ENCODE results near the gene SPDYE1.
"Not testable (repeated sequence)": the region's sequence is repeated elsewhere in the genome, so short reads cannot be mapped to it uniquely, and the experiment has no call there.

SPDYE1 gene, protein sequence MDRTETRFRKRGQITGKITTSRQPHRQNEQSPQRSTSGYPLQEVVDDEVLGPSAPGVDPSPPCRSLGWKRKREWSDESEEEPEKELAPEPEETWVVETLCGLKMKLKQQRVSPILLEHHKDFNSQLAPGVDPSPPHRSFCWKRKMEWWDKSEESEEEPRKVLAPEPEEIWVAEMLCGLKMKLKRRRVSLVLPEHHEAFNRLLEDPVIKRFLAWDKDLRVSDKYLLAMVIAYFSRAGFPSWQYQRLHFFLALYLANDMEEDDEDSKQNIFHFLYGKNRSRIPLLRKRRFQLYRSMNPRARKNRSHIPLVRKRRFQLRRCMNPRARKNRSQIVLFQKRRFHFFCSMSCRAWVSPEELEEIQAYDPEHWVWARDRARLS

DNA sequence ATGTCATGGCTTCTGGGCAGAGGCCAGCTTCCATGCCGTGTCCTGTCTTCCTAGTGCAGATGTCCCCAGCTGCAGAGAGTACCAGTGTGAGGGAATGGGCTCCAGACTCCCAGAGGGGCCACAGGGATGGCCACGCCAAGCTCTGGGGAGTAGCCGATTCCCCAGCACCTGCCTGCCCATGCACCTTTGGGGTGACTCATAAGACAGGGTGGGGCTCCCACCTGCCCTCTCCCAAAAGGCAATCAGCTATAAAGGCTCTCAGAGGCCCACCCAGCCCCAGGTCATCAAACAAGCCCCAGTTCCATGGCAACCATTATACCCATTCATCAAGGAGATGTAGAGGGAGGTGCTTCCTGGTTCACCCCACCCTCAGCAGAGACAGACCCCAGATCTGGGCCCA is at the start of gene SPDYE1:
TSS of gene SPDYE1 (plus strand) at position 366 of the 400 bp plus-strand sequence. CDS start 2,053 bp downstream, outside the sequence.
- not testable (repeated sequence) for DNase-seq (ENCODE audit: low spot score)

DNA sequence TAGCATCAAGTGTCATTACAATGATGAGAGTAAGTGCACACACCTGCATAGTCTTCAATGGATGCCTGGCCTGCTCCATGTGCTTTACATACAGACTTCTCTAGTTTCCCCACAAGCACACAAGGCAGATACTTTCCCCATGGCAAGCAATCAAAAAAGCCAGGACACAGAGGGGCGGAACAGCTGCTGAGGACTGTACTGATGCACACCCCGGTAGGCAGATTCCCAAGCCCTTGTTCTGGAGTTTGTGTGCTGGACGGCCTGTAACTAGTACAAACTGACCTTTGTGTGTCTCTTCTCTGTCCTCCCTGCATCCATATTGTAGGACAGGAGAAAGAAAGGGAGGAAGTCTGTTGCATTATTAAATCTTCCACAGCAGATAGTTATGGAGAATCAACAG is 45.7 kb upstream of the SPDYE1 start:
- no peak for DNase-seq (ENCODE audit: low spot score)

DNA sequence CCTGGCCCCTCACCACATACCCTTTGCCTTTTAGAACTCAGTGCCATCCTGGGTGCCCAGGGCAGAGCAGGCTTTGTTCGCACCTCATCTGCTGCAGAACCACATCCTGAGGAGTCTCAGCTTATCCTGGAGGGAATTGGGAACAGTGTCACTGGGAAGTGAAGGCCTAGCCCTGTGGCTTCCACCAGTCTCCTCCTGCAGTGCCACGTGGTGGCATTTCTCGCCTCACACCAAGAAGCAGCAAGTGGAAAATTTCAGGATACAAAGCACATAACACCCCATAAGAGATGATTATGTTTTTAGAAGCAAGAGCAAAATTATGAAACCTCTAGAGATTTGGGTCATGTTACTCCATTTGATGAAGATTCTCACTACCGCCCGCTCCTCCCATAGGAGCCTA is 44.6 kb upstream of the SPDYE1 start:
- DNase-seq (ENCODE audit: low spot score), result no peak

DNA sequence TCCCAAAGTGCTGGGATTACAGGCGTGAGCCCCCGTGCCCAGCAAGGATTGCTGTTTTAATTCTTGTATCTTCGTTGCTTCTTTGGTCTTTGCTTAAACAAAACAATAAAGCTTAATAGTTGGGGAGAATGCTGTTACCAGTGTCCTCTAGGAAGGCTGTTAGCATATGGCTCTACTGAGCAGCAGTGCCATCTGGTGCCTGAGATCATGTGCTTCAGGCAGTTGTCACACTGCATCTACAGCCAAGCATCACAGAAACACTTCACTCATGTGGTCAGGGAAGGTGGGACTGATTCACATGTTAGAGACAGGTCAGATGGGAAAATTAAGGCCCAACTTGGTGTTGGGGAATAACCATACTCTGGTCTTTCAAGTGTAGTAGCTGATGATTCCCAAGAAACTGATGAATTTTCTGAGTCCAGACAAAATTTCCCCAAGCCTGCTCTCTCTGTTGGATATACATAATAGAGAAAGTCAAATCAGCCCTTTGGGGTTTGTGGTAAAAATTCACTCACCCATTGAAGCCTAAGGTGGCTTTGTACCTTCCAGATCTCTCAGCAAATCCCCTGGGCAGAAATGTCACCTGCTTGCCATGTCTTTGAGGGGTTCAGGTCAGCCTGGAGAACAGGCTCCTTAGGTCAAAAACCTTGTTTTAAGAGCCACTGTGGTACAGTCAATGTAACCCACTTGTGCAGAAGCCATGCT is 43.0 kb upstream of the SPDYE1 start:
- DNase-seq (ENCODE audit: low spot score), result peak; percentile 30

DNA sequence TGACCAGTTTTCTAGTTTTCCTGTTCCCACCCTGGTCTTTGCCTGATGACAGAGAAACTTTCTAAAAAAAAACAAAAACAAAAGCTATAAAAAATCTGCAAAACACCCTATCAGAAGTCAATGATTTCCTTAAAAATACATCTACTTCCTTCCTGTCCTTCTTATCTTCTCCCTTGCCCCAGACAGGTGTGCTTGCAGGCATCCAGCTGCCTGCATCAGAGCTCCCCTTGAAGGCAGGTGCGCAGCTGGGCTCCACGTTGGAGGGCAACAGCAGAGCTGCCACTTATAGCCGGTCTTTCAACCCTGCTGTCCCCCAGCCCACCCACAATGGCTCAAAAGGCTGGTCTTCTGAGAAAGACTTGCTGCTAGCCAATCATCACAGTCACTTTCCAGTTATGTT is 41.7 kb upstream of the SPDYE1 start:
- no peak for DNase-seq (ENCODE audit: low spot score)

DNA sequence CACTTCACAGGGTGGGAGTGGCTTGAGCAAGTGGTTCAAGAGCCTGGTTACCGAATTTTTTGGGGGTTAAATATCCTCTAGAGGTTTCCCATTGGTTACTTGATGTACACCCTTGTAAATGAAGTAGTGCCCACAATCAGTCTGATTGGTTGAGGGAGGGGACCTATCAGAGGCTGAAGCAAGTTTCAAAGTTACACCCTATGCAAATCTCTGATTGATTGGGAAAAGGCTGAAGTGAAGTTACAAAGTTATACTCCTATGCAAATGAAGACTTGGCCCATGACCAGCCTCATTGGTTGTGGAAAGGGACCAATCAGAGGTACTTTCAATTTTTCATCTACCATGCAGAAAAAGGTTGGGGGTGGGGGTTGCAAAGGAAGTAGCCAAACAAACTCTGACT is 36.8 kb upstream of the SPDYE1 start:
- no peak for DNase-seq (ENCODE audit: low spot score)

DNA sequence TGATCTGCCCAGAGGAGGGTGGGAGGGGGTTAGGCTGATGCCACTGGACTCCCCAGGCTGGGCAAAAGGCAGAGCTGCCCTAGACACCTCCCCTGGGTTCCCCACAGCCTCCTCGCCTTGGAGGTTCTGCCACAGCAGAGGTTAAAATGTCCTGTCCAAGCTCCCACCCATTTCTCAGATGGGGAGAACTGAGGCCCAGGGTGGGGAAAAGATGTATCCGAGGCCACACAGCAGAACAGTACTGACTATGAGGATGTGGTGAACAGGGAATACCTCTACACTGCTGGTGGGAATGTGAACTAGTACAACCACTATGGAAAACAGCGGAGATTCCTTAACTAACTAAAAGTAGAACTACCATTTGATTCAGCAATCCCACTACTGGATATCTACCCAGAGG is 31.3 kb upstream of the SPDYE1 start:
- DNase-seq (ENCODE audit: low spot score), result not testable (repeated sequence)

DNA sequence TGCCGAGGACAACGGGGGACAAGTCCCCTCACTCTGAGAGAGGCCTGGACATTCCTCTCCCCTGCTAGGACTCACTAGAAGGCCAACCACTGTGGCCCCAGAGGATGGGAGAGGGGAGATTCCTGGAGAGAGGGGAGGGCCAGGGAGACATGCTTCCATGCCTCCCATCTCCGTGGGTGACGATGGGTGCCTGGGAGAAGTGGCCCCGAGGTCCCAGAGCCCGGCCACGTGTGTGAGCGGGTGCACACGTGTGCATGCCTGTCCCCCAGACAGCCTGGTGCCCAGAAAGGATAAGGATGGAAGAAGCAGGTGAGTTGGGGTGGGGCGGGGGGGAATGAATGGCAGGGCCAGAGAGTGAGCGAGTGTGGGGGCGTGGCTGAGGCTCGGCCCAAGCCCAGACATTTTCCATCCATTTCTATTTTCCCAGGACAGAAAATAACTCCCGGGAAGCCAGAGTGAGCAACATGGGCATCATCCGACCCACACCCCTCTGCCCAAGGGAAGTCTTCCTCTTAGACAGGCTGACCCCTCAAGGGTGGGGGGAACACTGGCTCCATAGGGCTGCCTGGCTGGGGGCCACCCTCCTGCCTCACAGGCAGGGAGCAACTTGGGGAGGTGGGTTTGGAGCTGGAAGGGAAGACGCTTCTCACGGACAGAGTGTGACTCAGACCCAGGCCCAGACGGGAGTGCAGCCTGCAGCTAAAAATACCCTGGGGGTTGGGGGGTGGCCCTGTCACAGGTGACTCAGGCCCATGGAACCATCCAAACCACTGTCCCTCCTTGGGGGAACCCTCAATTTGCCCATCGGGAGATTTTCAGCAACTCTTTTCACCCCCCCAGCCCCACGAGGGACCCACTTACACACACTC is 29.3 kb upstream of the SPDYE1 start:
- not testable (repeated sequence) for DNase-seq (ENCODE audit: low spot score)

DNA sequence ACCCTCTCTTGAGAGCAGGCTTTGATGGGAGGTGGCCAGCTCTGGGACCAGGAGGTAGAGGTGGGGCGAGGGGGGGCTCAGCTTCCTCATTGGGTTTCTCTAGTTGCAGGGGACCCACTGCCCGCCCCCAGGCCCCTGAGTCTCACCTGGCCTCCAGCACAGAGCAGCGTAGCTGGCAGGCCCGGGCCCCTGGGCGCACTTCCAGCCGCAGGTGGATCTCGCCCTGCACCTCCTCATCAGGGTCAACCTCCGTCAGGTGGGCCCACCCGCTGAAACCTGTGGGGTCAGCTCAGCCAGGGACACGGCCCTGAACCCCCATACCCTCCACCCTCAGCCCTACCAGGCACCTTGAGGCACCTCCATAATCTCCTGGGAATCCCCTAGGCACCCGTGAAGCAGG is 28.1 kb upstream of the SPDYE1 start:
- DNase-seq (ENCODE audit: low spot score), result not testable (repeated sequence)

DNA sequence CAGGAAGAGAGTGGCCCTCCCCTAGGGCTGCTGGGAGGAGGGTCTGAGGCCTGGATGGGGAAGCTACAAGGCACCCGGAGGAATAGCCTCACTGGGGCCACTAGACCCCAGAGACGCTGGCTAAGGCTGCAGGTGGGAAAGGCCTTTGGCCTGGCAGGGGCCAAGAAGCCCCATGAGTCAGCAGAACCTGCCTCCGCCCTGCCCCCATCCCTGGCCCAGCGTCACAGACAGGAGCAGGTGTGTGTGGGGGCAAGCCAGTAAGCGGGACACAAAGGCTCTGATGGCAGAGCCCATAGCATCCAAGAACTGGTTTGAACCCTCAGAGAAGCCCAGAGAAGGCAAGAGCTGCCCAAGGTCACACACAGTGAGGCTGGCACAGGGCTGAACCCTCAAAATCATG is 27.0 kb upstream of the SPDYE1 start:
- not testable (repeated sequence) for DNase-seq (ENCODE audit: low spot score)

DNA sequence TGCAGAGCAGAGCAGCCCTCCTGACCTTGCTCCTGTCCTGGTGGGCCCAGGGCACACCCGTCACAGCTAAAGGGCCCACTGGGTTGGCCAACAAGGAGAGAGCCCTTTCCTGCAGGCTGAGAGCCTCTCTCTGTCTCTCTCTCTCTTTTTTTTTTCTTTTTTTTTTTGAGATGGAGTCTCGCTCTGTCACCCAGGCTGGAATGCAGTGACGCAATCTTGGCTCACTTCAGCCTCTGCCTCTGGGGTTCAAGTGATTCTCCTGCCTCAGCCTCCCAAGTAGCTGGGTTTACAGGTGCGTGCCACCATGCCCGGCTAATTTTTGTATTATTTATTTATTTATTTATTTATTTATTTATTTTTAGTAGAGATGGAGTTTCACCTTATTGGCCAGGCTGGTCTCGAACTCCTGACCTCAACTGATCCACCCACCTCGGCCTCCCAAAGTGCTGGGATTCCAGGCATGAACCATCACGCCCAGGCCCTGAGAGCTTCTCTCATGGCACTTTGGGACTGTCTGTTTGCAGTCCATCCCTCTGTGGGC is 23.6 kb upstream of the SPDYE1 start:
- DNase-seq (ENCODE audit: low spot score), result not testable (repeated sequence)

DNA sequence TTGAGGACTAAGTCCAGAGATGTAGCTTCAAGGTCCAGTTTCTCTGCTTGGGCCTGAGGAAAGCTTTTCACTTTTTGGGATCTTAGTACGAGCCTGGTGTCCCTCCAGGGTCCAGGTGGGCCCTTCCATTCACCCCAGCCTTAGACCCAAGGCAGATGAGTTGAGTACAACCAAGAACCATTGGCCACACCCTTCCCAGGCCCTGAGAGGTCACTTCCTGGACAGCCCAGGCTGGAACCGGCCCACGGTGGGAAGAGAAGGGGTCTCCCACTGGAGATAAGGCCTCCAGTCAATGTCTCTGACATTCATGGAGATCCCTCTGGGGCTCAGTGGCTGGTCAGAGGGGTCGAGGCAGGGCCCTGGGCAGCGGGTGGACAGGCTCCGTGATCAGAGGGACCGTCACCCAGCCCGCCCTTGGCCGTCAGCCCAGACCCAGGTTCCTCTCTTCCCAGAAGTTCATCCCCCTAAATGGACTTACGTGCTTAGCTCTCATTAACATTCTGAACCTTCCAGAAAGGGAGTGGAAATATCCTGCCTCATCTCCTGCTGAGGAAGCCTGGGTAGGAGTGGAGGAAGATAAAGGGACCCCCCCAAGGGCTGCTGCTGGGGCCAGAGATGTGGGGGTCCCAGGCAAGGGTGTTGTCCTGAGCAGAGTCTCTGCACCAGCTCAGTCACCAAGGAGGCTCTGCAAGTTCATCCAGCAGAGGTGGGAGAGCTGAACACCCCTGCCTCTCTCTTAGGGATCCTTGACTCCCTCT is 22.8 kb upstream of the SPDYE1 start:
- not testable (repeated sequence) for DNase-seq (ENCODE audit: low spot score)

DNA sequence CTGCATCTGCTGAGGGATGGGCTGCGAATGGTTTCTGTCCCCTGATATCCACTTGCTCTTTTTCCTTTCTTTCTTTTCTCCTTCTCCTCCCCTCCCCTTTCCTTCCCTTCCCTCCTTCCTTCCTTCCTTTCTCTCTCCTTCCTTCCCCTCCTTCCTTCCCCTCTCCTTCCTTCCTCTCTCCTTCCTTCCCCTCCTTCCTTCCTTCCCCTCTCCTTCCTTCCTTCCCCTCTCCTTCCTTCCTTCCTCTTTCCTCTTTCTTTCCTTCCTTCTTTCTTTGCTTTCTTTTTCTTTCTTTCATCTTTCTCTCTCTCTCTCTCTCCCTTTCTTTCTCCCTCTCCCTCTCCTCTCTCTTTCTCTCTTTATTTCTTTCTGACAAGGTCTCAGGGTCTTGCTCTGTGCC is 20.2 kb upstream of the SPDYE1 start:
- DNase-seq (ENCODE audit: low spot score), result no peak

DNA sequence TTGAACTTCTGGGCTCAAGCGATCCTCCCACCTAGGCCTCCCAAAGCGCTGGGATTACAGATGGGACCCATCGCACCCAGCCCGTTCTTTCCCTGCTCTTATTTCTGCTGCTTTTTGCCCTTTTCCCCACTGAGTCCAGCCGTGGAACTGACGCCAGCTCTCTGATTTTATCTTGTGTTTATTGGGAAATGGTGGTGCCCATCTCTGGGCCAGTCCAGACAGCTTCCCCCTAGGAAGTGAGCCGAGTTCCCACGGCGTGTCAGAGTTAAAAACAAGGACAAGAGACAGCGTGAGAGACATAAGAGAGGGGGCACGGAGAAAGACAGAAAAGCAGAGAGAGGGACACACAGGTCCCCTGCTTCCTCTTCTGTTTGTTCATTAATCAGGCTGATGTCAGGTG is 19.6 kb upstream of the SPDYE1 start:
- DNase-seq (ENCODE audit: low spot score), result not testable (repeated sequence)

DNA sequence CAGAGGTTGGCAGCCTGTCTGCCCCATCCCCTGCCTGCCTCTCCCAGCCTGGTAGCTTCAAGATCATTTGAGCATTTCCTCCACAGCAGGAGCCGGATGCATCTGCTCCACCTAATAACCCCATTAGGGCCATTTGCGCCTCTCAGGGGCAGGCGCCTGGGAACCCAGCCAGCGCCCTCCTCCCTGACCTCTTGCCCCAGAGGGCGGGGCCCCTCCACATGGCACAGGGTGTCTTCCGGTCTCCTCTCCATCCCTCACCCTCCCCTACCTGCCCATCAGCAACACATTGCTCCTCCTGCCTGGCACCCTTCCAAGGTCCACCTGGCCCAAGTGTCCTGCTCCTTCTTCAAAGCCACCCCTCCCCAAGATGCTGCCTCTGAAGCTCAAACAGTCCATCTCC is 14.8 kb upstream of the SPDYE1 start:
- DNase-seq (ENCODE audit: low spot score), result not testable (repeated sequence)

DNA sequence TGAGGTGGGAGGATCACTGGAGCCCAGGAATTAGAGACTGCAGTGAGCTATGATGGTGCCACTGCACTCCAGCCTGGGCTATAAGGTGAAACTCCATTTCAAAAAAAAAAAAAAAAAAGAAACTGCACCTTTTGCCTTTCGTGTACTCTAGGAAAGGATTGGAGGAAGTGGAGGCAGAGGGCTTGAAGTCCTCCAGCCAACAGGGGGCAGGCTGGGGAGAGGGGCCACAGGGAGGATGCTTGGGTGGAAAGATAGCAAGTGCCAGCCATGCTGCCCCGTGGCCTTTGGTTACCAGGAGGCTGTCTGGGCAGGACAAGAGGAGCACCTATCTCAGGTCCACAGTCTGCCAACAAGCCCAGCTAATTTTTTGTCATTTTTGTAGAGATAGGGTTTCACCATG is 14.0 kb upstream of the SPDYE1 start:
- DNase-seq (ENCODE audit: low spot score), result not testable (repeated sequence)

DNA sequence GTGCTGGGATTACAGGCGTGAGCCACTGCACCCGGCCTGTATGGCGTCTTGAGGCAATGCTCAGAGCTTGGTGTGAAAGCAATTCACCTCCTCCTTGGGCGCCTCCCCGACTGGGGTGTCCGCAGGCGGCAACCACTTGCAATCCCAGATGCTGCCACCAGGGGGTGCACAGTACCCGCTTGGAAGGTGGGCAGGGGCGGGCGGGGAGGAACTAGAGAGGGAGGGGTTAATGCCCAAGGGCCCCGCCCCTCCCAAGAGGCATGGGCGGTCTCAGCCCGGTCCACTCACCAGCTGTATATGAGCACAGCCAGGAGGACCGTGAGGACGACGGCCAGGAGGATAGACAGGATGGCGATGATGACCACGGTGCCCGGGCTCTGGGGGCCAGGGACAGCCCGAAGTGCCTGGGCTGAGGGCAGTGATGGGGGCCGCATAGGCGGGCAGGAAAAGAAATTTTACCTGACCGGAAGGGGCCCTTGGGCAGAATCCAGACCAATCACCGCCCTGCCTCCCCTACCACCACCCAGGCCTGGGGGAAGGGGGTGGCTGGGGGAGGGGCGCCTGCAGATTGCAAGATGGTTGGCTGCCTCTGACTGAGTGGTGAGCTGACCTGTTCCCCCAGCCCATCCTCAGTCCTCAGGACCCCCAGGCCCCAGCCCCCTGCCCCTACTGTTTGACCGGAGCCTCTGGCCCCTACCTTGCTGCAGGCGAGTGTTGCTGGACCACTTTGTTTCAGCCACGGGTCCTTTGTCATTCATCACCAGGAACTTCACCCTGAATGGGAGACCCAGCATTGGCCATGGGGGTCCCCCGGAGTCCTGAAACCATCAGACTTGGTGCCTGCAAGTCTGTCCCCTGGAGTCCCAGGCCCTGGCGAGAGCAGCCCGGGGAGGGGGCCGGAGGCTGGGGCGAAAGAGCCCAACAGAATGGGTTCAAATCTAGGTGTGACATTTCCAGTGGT is 11.5 kb upstream of the SPDYE1 start:
- DNase-seq (ENCODE audit: low spot score), result peak; percentile 21

DNA sequence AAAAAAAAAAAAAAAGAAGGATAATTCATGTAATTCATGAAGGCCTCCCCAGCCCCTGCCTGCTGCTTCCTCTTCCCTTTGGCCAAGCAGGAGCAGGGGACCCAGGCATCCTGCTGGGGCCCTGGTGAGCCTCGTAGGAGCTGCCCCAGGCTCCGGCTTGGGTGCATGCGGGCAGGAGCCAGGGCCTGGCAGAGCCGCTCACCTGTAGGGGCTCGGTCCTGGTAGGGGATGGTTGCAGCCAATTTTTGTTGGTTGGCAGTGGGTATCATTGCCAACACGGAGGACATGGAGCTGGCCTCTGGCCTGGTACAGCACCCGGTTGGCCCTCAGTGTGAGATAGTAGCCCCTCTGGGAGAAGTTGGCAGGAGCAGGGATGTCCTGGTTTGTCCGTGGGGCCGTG is 10.2 kb upstream of the SPDYE1 start:
- DNase-seq (ENCODE audit: low spot score), result not testable (repeated sequence)

DNA sequence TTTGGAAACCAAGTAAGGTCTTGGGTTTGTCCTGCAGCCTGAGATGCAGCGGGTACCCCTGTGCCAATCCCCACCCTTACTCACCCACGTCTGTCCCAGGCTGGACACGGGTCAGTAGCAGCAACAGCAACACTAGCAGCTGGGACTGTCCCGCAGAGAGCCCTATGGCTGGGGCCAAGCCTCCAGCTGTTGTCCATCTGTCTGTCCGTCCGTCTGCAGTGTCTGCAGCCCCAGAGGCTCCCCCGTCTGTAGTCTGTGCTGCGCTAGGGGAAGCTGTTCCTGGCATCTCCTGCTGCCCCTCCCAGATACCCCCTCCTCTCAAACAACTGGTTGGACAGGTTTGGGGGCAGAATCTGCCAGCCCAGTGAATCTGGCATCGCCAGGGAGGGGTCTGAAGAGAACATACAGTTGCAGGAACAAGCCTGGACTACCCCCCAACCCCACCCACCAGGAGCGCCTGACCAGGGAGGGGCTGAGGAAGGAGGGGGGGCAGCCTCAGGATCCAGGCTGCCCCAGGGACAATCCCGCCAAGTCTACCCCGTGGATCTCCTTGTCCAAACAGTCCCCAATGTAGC is 7.6 kb upstream of the SPDYE1 start:
- DNase-seq (ENCODE audit: low spot score), result not testable (repeated sequence)

DNA sequence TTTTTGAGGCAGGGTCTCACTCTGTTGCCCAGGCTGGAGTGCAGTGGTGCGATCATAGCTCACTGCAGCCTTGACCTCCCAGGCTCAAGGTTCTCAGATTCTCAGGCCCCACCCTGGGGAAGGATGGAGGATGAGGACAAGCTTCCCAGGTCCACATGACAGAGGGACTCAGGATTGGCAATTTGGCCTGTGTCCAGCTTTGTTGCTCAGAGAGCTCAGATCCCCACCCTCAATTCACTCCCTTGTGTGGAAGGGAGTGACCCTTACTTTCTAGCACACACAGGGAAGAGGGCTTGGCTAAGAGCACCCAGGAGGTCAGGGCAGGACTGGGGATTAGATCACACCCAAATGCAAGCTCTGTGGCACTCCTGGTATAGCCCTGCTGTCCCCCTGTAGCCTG is 6.9 kb upstream of the SPDYE1 start:
- not testable (repeated sequence) for DNase-seq (ENCODE audit: low spot score)

All from kidney capillary endothelial cell (primary cell).